ENCODE data around the gene PGAP6.
A peak's percentile ranks its signal among the peaks of the same experiment; 100 is the strongest.
"Not testable (repeated sequence)": the region's sequence is repeated elsewhere in the genome, so short reads cannot be mapped to it uniquely, and the experiment has no call there.

Gene PGAP6

GRCh38 chr16:381789-382717, at the start of gene PGAP6:
TSS of gene PGAP6 (minus strand) at chr16:381978. CDS start at chr16:381821, 157 bp downstream.
- DNase-seq (ENCODE audit: low spot score): no peak

- DNase-seq (ENCODE audit: low spot score): no peak
Observed at GRCh38 chr16:430904-431303, 49.1 kb upstream of the PGAP6 start.

GRCh38 chr16:427250-427649, 45.5 kb upstream of the PGAP6 start:
- DNase-seq (ENCODE audit: low spot score): no peak

- DNase-seq (ENCODE audit: low spot score): no peak
Observed at GRCh38 chr16:426906-427249, 45.1 kb upstream of the PGAP6 start.

- no peak for DNase-seq (ENCODE audit: low spot score)
Observed at GRCh38 chr16:426115-426905, 44.5 kb upstream of the PGAP6 start.

- DNase-seq (ENCODE audit: low spot score): no peak
Observed at GRCh38 chr16:425740-426114, 43.9 kb upstream of the PGAP6 start.

- DNase-seq (ENCODE audit: low spot score): peak; percentile 92
Observed at GRCh38 chr16:425082-425718, 43.4 kb upstream of the PGAP6 start, which contains the start of gene RAB11FIP3. TSS of gene RAB11FIP3 (plus strand) at chr16:425649. CDS start at chr16:426007, 358 bp downstream.

- no peak for DNase-seq (ENCODE audit: low spot score)
Observed at GRCh38 chr16:424623-425081, 42.9 kb upstream of the PGAP6 start.

GRCh38 chr16:424033-424622, 42.4 kb upstream of the PGAP6 start:
- no peak for DNase-seq (ENCODE audit: low spot score)

- DNase-seq (ENCODE audit: low spot score): not testable (repeated sequence)
Observed at GRCh38 chr16:422179-422578, 40.4 kb upstream of the PGAP6 start.

- not testable (repeated sequence) for DNase-seq (ENCODE audit: low spot score)
Observed at GRCh38 chr16:415170-415498, 33.4 kb upstream of the PGAP6 start.

GRCh38 chr16:414395-415169, 32.8 kb upstream of the PGAP6 start:
- DNase-seq (ENCODE audit: low spot score): no peak

- DNase-seq (ENCODE audit: low spot score): no peak
Observed at GRCh38 chr16:411576-412265, 29.9 kb upstream of the PGAP6 start.

- no peak for DNase-seq (ENCODE audit: low spot score)
Observed at GRCh38 chr16:410516-411178, 28.9 kb upstream of the PGAP6 start.

- no peak for DNase-seq (ENCODE audit: low spot score)
Observed at GRCh38 chr16:407253-407652, 25.5 kb upstream of the PGAP6 start.

- DNase-seq (ENCODE audit: low spot score): no peak
Observed at GRCh38 chr16:405548-406506, 24.0 kb upstream of the PGAP6 start.

- DNase-seq (ENCODE audit: low spot score): no peak
Observed at GRCh38 chr16:404971-405486, 23.3 kb upstream of the PGAP6 start.

GRCh38 chr16:401468-402348, 19.9 kb upstream of the PGAP6 start, which contains the start of gene DECR2:
TSS of gene DECR2 (plus strand) at chr16:401885. CDS start at chr16:401964, 79 bp downstream.
- peak; percentile 99 for DNase-seq (ENCODE audit: low spot score)
